GM23338 (cell line): ENCODE measurements around the gene COX7A2. TPM values are rescaled to one million over a fixed set of nuclear protein-coding genes. Genes with fewer than 3 reads are reported as not detected.

ENCODE experiments used
- ATAC-seq: fragments of 200-7000 bp; cut with Tn5 transposase; 3 replicates; pipeline ENCODE4 v1.9.1; 2020
- DNase-seq: peaks from one replicate; pipeline ENCODE4 v3.0.0-alpha.2; 2015; ENCODE audit warnings: low spot score
- H2AFZ ChIP-seq: fragments of 200-600 bp; sonication (generic); 2 replicates; pipeline ENCODE4 v1.8.0; 2016; ENCODE audit warnings: antibody characterized with exemption, mild to moderate bottlenecking, moderate library complexity
- H3F3A ChIP-seq: fragments of 200-600 bp; sonication (generic); replicated peaks from 2 replicates; pipeline ENCODE4 v1.8.0; 2017; ENCODE audit warnings: antibody characterized with exemption, mixed run types, low read depth
- H3K27ac ChIP-seq: fragments of 200-600 bp; sonication (generic); 2 replicates; pipeline ENCODE4 v1.6.1; 2016; ENCODE audit warnings: low read depth
- H3K27me3 ChIP-seq: fragments of 200-600 bp; sonication (generic); 2 replicates; pipeline ENCODE4 v1.8.0; 2016; ENCODE audit warnings: mild to moderate bottlenecking, mixed run types, moderate library complexity; ENCODE audit not compliant: insufficient read depth
- H3K36me3 ChIP-seq: fragments of 200-600 bp; sonication (generic); 2 replicates; pipeline ENCODE4 v1.8.0; 2016; ENCODE audit warnings: mild to moderate bottlenecking; ENCODE audit not compliant: insufficient read depth
- H3K4me1 ChIP-seq: fragments of 200-600 bp; sonication (generic); 2 replicates; pipeline ENCODE4 v1.8.0; 2016; ENCODE audit warnings: mild to moderate bottlenecking, moderate library complexity; ENCODE audit not compliant: insufficient read depth
- H3K4me2 ChIP-seq: fragments of 200-600 bp; sonication (generic); 2 replicates; pipeline ENCODE4 v1.7.1; 2017; ENCODE audit warnings: mixed run types
- H3K4me3 ChIP-seq: fragments of 200-600 bp; sonication (generic); 2 replicates; pipeline ENCODE4 v1.6.1; 2016; ENCODE audit warnings: mixed run types
- H3K79me2 ChIP-seq: fragments of 200-600 bp; sonication (generic); replicated peaks from 2 replicates; pipeline ENCODE4 v1.8.0; 2017; ENCODE audit warnings: mild to moderate bottlenecking; ENCODE audit not compliant: insufficient read depth
- H3K9me2 ChIP-seq: fragments of 200-600 bp; sonication (generic); 2 replicates; pipeline ENCODE4 v1.8.0; 2017; ENCODE audit not compliant: insufficient read depth
- H4K20me1 ChIP-seq: fragments of 200-600 bp; sonication (generic); replicated peaks from 2 replicates; pipeline ENCODE4 v1.8.0; 2017; ENCODE audit warnings: mild to moderate bottlenecking; ENCODE audit not compliant: insufficient read depth
- H3K27ac Mint-ChIP-seq: 2 replicates; pipeline ENCODE4 v1.8.0; 2020; ENCODE audit warnings: inconsistent platforms, mild to moderate bottlenecking, moderate library complexity, mixed read lengths
- H3K27me3 Mint-ChIP-seq: 3 replicates; pipeline ENCODE4 v1.8.0; 2022; ENCODE audit warnings: low read depth, mild to moderate bottlenecking, moderate library complexity, mixed read lengths, inconsistent platforms; ENCODE audit not compliant: insufficient read depth, poor library complexity
- H3K36me3 Mint-ChIP-seq: 3 replicates; pipeline ENCODE4 v1.8.0; 2021; ENCODE audit warnings: low read depth, mild to moderate bottlenecking, inconsistent platforms, moderate library complexity, mixed read lengths
- H3K4me1 Mint-ChIP-seq: 3 replicates; pipeline ENCODE4 v1.8.0; 2020; ENCODE audit warnings: mild to moderate bottlenecking, inconsistent platforms, mixed read lengths
- H3K4me3 Mint-ChIP-seq: 3 replicates; pipeline ENCODE4 v1.8.0; 2021; ENCODE audit warnings: moderate library complexity, mild to moderate bottlenecking, inconsistent platforms, mixed read lengths
- H3K9me3 Mint-ChIP-seq: 3 replicates; pipeline ENCODE4 v1.8.0; 2020; ENCODE audit warnings: moderate library complexity, mild to moderate bottlenecking, inconsistent platforms, mixed read lengths
- CREB1 ChIP-seq: fragments of 250-450 bp; sonication (Bioruptor Pico); IDR thresholded peaks from 2 replicates; pipeline ENCODE4 v1.5.0; 2020; ENCODE audit warnings: low read depth, mild to moderate bottlenecking, moderate library complexity
- CTCF ChIP-seq, 2 experiments: fragments of 200-600 bp in 1 of 2; sonication (generic) in 1 of 2; conservative IDR thresholded peaks; 2 replicates each; pipeline versions ENCODE4 v1.5.1 to v1.6.1; 2016 to 2017; ENCODE audit warnings: antibody characterized with exemption in 2 of 2, low read depth in 2 of 2, mild to moderate bottlenecking in 2 of 2, moderate library complexity in 1 of 2
- EZH2 ChIP-seq: fragments of 200-600 bp; sonication (generic); IDR thresholded peaks from one replicate; pipeline ENCODE4 v1.8.0; 2017; ENCODE audit warnings: antibody characterized with exemption, mild to moderate bottlenecking, low read depth; ENCODE audit not compliant: unreplicated experiment
- EZH2phosphoT487 ChIP-seq: fragments of 200-600 bp; sonication (generic); IDR thresholded peaks from one replicate; pipeline ENCODE4 v1.8.1; 2018; ENCODE audit warnings: antibody characterized with exemption; ENCODE audit not compliant: unreplicated experiment
- JUNB ChIP-seq: IDR thresholded peaks from one replicate; pipeline ENCODE4 v1.6.1; 2016; ENCODE audit warnings: antibody characterized with exemption; ENCODE audit not compliant: unreplicated experiment
- NANOG ChIP-seq: IDR thresholded peaks from 2 replicates; pipeline ENCODE4 v1.6.1; 2016; ENCODE audit warnings: antibody characterized with exemption, borderline replicate concordance
- POLR2AphosphoS5 ChIP-seq: IDR thresholded peaks from 2 replicates; pipeline ENCODE4 v1.6.1; 2016; ENCODE audit warnings: antibody characterized with exemption, low read depth
- REST ChIP-seq: IDR thresholded peaks from one replicate; pipeline ENCODE4 v1.6.1; 2018; ENCODE audit warnings: antibody characterized with exemption; ENCODE audit not compliant: unreplicated experiment
- STAT1 ChIP-seq: IDR thresholded peaks from one replicate; pipeline ENCODE4 v1.6.1; 2016; ENCODE audit warnings: antibody characterized with exemption; ENCODE audit not compliant: unreplicated experiment
- ZNF114 ChIP-seq: fragments of 250-450 bp; sonication (Bioruptor Pico); IDR thresholded peaks from 2 replicates; pipeline ENCODE4 v1.5.0; 2020; ENCODE audit warnings: mild to moderate bottlenecking, moderate library complexity
- ZNF331 ChIP-seq: fragments of 250-450 bp; sonication (Bioruptor Pico); IDR thresholded peaks from 2 replicates; pipeline ENCODE4 v1.5.0; 2020; ENCODE audit warnings: low read depth, mild to moderate bottlenecking, moderate library complexity
- polyA plus RNA-seq: library from polyadenylated mRNA; unstranded; fragments of >200 nt; fragmentation: Nextera tagmentation; extraction: Ambion mirVana; gene quantifications from 2 replicates; pipeline ENCODE4 v1.2.1, GENCODE V29; 2016
- total RNA-seq: library from RNA; depleted of rRNA; stranded (reverse); fragments of >200 nt; shearing (Covaris generic); gene quantifications from 2 replicates; pipeline ENCODE4 v1.2.3, GENCODE V29; 2014
- TF ChIP-seq, protein P1 (sequence below): fragments of 250-450 bp; sonication (Bioruptor Pico); IDR thresholded peaks from 2 replicates; pipeline ENCODE4 v1.5.0; 2020; ENCODE audit warnings: mild to moderate bottlenecking, moderate library complexity
- TF ChIP-seq, protein P2 (sequence below): IDR thresholded peaks from 2 replicates; pipeline ENCODE4 v1.6.1; 2016; ENCODE audit warnings: antibody characterized with exemption

Gene COX7A2
- total and polyA plus RNA-seq, 2 experiments from 2014 or later: 93.7 to 963 TPM

DNA sequence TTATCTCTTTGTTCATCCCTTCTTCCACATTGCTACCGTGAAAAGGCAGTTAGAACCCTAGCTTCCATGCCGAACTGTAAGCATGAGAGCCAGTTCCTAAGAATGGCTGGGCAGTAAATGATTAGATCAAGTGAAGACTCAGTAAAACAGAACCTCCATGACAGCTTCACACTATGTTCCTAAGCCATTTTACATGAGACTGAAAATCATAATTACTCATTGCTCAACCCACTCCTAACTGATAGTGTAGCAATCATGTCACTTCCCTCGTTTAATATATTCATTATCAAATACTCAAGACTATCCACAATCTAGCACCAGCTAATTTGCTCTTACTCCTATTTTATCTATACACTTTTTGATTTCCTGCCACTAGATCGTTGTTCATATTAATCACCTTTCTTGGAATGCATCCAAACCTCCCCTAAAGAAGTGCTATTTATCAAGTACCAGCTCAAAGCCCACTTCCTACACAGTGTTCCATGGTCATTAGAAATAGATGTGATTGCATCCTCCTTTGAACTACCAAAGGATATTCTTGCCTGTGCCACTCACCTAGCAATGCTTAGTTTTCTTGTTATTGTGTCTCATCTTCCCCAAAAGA, 35.0 kb upstream of the COX7A2 start:
- Histone ChIP-seq H3F3A (no peaks in the 10 kb centered on the region), H3K4me3 (no peak overlapping the region), H3K27ac (no peak overlapping the region), H2AFZ (no peak overlapping the region), H3K27me3 (no peaks in the 10 kb centered on the region), H3K4me1 (peaks cover 68% of the 10 kb centered on the region), H3K36me3 (no peaks in the 10 kb centered on the region), H4K20me1 (no peaks in the 10 kb centered on the region; the same call in 1 of the 2 replicates), H3K79me2 (peaks cover 100% of the 10 kb centered on the region), H3K9me2 (0 out of 2 replicates have a peak, but pooled peaks cover 4% of the 10 kb centered on the region), H3K4me2 (no peak overlapping the region)
- DNase-seq: no peak
- Mint-ChIP-seq H3K27me3 (no peaks in the 10 kb centered on the region), H3K4me3 (no peak overlapping the region), H3K36me3 (peaks cover 23% of the 10 kb centered on the region), H3K27ac (peak overlapping the region; percentile 4; the same call in 1 of the 2 replicates), H3K9me3 (peaks cover 4% of the 10 kb centered on the region; the same call in 1 of the 3 replicates), H3K4me1 (peaks cover 63% of the 10 kb centered on the region)
- ATAC-seq: no peak
- TF ChIP-seq CTCF (conservative IDR thresholded peaks at IDR 0.05; ENCODE audit: low read depth in 2 of 2) (no peak), EZH2 (no peak), EZH2phosphoT487 (no peak), POLR2AphosphoS5 (no peak), NANOG (no peak), STAT1 (no peak), ZNF114 (CRISPR knock-in tag) (no peak), REST (no peak), CREB1 (CRISPR knock-in tag) (no peak), ZNF331 (CRISPR knock-in tag) (no peak), JUNB (no peak)
- TF ChIP-seq, protein P1, sequence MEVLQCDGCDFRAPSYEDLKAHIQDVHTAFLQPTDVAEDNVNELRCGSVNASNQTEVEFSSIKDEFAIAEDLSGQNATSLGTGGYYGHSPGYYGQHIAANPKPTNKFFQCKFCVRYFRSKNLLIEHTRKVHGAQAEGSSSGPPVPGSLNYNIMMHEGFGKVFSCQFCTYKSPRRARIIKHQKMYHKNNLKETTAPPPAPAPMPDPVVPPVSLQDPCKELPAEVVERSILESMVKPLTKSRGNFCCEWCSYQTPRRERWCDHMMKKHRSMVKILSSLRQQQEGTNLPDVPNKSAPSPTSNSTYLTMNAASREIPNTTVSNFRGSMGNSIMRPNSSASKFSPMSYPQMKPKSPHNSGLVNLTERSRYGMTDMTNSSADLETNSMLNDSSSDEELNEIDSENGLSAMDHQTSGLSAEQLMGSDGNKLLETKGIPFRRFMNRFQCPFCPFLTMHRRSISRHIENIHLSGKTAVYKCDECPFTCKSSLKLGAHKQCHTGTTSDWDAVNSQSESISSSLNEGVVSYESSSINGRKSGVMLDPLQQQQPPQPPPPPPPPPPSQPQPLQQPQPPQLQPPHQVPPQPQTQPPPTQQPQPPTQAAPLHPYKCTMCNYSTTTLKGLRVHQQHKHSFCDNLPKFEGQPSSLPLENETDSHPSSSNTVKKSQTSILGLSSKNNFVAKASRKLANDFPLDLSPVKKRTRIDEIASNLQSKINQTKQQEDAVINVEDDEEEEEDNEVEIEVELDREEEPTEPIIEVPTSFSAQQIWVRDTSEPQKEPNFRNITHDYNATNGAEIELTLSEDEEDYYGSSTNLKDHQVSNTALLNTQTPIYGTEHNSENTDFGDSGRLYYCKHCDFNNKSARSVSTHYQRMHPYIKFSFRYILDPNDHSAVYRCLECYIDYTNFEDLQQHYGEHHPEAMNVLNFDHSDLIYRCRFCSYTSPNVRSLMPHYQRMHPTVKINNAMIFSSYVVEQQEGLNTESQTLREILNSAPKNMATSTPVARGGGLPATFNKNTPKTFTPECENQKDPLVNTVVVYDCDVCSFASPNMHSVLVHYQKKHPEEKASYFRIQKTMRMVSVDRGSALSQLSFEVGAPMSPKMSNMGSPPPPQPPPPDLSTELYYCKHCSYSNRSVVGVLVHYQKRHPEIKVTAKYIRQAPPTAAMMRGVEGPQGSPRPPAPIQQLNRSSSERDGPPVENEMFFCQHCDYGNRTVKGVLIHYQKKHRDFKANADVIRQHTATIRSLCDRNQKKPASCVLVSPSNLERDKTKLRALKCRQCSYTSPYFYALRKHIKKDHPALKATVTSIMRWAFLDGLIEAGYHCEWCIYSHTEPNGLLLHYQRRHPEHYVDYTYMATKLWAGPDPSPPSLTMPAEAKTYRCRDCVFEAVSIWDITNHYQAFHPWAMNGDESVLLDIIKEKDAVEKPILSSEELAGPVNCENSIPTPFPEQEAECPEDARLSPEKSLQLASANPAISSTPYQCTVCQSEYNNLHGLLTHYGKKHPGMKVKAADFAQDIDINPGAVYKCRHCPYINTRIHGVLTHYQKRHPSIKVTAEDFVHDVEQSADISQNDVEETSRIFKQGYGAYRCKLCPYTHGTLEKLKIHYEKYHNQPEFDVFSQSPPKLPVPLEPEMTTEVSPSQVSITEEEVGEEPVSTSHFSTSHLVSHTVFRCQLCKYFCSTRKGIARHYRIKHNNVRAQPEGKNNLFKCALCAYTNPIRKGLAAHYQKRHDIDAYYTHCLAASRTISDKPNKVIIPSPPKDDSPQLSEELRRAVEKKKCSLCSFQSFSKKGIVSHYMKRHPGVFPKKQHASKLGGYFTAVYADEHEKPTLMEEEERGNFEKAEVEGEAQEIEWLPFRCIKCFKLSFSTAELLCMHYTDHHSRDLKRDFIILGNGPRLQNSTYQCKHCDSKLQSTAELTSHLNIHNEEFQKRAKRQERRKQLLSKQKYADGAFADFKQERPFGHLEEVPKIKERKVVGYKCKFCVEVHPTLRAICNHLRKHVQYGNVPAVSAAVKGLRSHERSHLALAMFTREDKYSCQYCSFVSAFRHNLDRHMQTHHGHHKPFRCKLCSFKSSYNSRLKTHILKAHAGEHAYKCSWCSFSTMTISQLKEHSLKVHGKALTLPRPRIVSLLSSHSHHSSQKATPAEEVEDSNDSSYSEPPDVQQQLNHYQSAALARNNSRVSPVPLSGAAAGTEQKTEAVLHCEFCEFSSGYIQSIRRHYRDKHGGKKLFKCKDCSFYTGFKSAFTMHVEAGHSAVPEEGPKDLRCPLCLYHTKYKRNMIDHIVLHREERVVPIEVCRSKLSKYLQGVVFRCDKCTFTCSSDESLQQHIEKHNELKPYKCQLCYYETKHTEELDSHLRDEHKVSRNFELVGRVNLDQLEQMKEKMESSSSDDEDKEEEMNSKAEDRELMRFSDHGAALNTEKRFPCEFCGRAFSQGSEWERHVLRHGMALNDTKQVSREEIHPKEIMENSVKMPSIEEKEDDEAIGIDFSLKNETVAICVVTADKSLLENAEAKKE: no peak
- TF ChIP-seq, protein P2, sequence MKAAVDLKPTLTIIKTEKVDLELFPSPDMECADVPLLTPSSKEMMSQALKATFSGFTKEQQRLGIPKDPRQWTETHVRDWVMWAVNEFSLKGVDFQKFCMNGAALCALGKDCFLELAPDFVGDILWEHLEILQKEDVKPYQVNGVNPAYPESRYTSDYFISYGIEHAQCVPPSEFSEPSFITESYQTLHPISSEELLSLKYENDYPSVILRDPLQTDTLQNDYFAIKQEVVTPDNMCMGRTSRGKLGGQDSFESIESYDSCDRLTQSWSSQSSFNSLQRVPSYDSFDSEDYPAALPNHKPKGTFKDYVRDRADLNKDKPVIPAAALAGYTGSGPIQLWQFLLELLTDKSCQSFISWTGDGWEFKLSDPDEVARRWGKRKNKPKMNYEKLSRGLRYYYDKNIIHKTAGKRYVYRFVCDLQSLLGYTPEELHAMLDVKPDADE: no peak
